PFSK-1 (cell line): Measurements from ENCODE around the gene MST1R.

Source experiments
- FOXP2 ChIP-seq: optimal IDR thresholded peaks from 2 replicates; pipeline ENCODE3; 2011; ENCODE audit warnings: borderline replicate concordance, control low read depth, inconsistent platforms; ENCODE audit not compliant: insufficient read depth; ENCODE audit errors: extremely low read length, extremely low read depth
- POLR2AphosphoS5 ChIP-seq: IDR thresholded peaks from 2 replicates; pipeline ENCODE4 v1.6.1; 2012; ENCODE audit warnings: low read depth, mild to moderate bottlenecking, control low read depth, low read length, moderate library complexity
- REST ChIP-seq, 2 experiments: IDR thresholded peaks; 2 replicates each; pipeline versions ENCODE4 v1.6.1 to v1.8.0; 2011 to 2012; ENCODE audit warnings: low read depth in 2 of 2, low read length in 2 of 2, control low read depth in 1 of 2, inconsistent platforms in 1 of 2, mild to moderate bottlenecking in 1 of 2, moderate library complexity in 1 of 2; ENCODE audit not compliant: insufficient read depth in 1 of 2
- SIN3A ChIP-seq: IDR thresholded peaks from 2 replicates; pipeline ENCODE4 v1.6.1; 2012; ENCODE audit warnings: mild to moderate bottlenecking, low read length, moderate library complexity, borderline replicate concordance; ENCODE audit not compliant: insufficient read depth
- TAF1 ChIP-seq: IDR thresholded peaks from 2 replicates; pipeline ENCODE4 v1.6.1; 2012; ENCODE audit warnings: low read length, control low read depth, borderline replicate concordance; ENCODE audit not compliant: insufficient read depth

MST1R gene

GRCh38 chr3:49939858-49940666, 36.4 kb upstream of the MST1R start, which contains the start of gene RBM6:
TSS of gene RBM6 (plus strand) at chr3:49940150. CDS start at chr3:49962642, 22,492 bp downstream.
- TF ChIP-seq FOXP2 (peak; percentile 64), REST (IDR thresholded peaks at IDR 0.05; ENCODE audit: insufficient read depth in 1 of 2, low read depth in 2 of 2, low read length in 2 of 2) (no peak), TAF1 (peak; percentile 47; the same call in 1 of the 2 replicates), POLR2AphosphoS5 (peak; percentile 85), SIN3A (peak; percentile 63; the same call in 1 of the 2 replicates)

GRCh38 chr3:49937090-49937489, 33.4 kb upstream of the MST1R start:
- TF ChIP-seq FOXP2 = no peak
- TF ChIP-seq SIN3A = no peak
- no peak for TF ChIP-seq POLR2AphosphoS5
- no peak for TF ChIP-seq TAF1
- no peak for TF ChIP-seq REST (IDR thresholded peaks at IDR 0.05; ENCODE audit: insufficient read depth in 1 of 2, low read depth in 2 of 2, low read length in 2 of 2)

GRCh38 chr3:49930922-49931321, 27.2 kb upstream of the MST1R start:
- TF ChIP-seq SIN3A = no peak
- no peak for TF ChIP-seq POLR2AphosphoS5
- TF ChIP-seq TAF1 = no peak
- no peak for TF ChIP-seq FOXP2
- no peak for TF ChIP-seq REST (IDR thresholded peaks at IDR 0.05; ENCODE audit: insufficient read depth in 1 of 2, low read depth in 2 of 2, low read length in 2 of 2)

- TF ChIP-seq FOXP2 (no peak), REST (IDR thresholded peaks at IDR 0.05; ENCODE audit: insufficient read depth in 1 of 2, low read depth in 2 of 2, low read length in 2 of 2) (no peak), TAF1 (no peak), POLR2AphosphoS5 (no peak), SIN3A (no peak)
Observed at GRCh38 chr3:49930168-49930690, 26.6 kb upstream of the MST1R start.
